GM12892 (cell line): ENCODE results near the gene XPO4.

ENCODE experiments used
- POLR2A ChIP-seq: IDR thresholded peaks from 2 replicates; pipeline ENCODE4 v1.6.1; 2011; ENCODE audit warnings: low read depth, low read length, control low read depth
- POLR2AphosphoS5 ChIP-seq: IDR thresholded peaks from 2 replicates; pipeline ENCODE4 v1.6.1; 2011; ENCODE audit warnings: low read depth, low read length, control low read depth
- TAF1 ChIP-seq: IDR thresholded peaks from 2 replicates; pipeline ENCODE4 v1.6.1; 2011; ENCODE audit warnings: low read depth, mild to moderate bottlenecking, control low read depth, low read length, borderline replicate concordance

- TF ChIP-seq POLR2A (no peak), POLR2AphosphoS5 (no peak), TAF1 (no peak)
Measured at GRCh38 chr13:20814224-20814910, 88.2 kb downstream of the XPO4 start.
